Gastroesophageal sphincter (tissue), 3 donors: ENCODE results near the gene GSDME.

Source experiments
- EP300 ChIP-seq: sonication (generic); formaldehyde crosslinking; IDR thresholded peaks from one replicate; pipeline ENCODE4 v1.6.1; 2017; ENCODE audit warnings: antibody characterized with exemption, mild to moderate bottlenecking
- POLR2A ChIP-seq, 2 donors: fragments of 450-650 bp; IDR thresholded peaks; one replicate each; pipeline ENCODE4 v1.6.1; 2017; ENCODE audit warnings: antibody characterized with exemption in 2 of 2, mild to moderate bottlenecking in 2 of 2, moderate library complexity in 1 of 2
- POLR2AphosphoS5 ChIP-seq: sonication (generic); formaldehyde crosslinking; IDR thresholded peaks from one replicate; pipeline ENCODE4 v1.6.1; 2017; ENCODE audit warnings: antibody characterized with exemption
- TF ChIP-seq, protein P1 (sequence below), 4 experiments: fragments of 200-600 bp in 2 of 4; fragments of 450-650 bp in 2 of 4; sonication (generic) in 1 of 4; IDR thresholded peaks; one replicate each; pipeline ENCODE4 v1.5.1; 2017 to 2019; ENCODE audit warnings: antibody characterized with exemption in 4 of 4, mild to moderate bottlenecking in 2 of 4, moderate library complexity in 2 of 4

DNA sequence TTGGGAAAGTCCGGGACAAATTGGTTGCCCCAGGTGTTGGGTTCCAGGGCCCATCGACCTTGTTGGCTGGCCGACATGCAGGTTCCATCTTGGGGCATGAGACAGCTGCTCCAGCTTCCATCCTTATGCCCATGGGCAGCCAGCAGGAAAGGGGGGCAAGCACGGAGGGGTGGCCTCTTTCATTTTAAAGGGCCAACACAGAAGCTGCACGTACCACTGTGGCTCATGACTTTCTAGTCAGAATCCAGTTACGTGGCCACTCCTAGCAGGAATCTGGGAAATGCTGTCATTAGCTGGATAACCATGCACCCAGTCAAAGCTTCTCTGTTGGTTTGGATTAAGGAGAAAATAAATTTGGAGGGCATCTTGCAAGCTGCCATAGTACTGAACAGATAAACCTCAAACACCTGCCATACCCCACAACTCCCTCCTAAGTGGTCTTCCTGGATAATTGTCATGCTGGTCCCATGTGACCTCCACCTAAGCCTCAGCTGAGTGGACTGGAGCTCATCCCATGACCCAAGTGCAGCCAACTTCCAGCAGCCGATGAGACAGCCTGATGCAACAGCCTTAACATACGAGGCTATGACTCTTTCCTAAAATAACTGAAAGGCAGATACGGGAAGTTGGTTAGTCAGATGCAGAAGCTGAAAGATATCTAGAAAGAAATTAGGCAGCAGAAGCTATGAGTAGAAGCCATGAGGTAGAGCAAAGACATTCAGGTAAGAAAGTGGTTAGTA, 21.4 kb upstream of the GSDME start:
- TF ChIP-seq, protein P1, sequence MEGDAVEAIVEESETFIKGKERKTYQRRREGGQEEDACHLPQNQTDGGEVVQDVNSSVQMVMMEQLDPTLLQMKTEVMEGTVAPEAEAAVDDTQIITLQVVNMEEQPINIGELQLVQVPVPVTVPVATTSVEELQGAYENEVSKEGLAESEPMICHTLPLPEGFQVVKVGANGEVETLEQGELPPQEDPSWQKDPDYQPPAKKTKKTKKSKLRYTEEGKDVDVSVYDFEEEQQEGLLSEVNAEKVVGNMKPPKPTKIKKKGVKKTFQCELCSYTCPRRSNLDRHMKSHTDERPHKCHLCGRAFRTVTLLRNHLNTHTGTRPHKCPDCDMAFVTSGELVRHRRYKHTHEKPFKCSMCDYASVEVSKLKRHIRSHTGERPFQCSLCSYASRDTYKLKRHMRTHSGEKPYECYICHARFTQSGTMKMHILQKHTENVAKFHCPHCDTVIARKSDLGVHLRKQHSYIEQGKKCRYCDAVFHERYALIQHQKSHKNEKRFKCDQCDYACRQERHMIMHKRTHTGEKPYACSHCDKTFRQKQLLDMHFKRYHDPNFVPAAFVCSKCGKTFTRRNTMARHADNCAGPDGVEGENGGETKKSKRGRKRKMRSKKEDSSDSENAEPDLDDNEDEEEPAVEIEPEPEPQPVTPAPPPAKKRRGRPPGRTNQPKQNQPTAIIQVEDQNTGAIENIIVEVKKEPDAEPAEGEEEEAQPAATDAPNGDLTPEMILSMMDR (IDR thresholded peaks at IDR 0.05) = no peak
- TF ChIP-seq POLR2A (IDR thresholded peaks at IDR 0.05) = no peak
- TF ChIP-seq POLR2AphosphoS5 = no peak
- no peak for TF ChIP-seq EP300
